Fibroblast of lung (primary cell): ENCODE measurements around the gene MTA1. TPM values are rescaled to one million over a fixed set of nuclear protein-coding genes. Genes with fewer than 3 reads are reported as not detected.

Source experiments
- DNase-seq, 2 donors: peaks; one replicate each; pipeline versions ENCODE4 v3.0.0 to v3.0.0-alpha.2; 2010; ENCODE audit warnings: low read depth in 2 of 2
- H2AFZ ChIP-seq: 2 replicates; pipeline ENCODE4 v1.5.1; 2012; ENCODE audit warnings: low read length, control low read depth, inconsistent platforms
- H3K27ac ChIP-seq: 2 replicates; pipeline ENCODE4 v1.5.1; 2011; ENCODE audit warnings: low read length, control low read depth; ENCODE audit not compliant: insufficient read depth
- H3K27me3 ChIP-seq: 2 replicates; pipeline ENCODE4 v1.5.1; 2011; ENCODE audit warnings: mild to moderate bottlenecking, low read length; ENCODE audit not compliant: control insufficient read depth, insufficient read depth
- H3K36me3 ChIP-seq: 2 replicates; pipeline ENCODE4 v1.5.1; 2011; ENCODE audit warnings: low read length; ENCODE audit not compliant: control insufficient read depth, insufficient read depth
- H3K4me1 ChIP-seq: 2 replicates; pipeline ENCODE4 v1.5.1; 2011; ENCODE audit warnings: low read length; ENCODE audit not compliant: control insufficient read depth, insufficient read depth; ENCODE audit errors: extremely low read depth
- H3K4me2 ChIP-seq: 2 replicates; pipeline ENCODE4 v1.5.1; 2011; ENCODE audit warnings: low read length, control low read depth; ENCODE audit not compliant: insufficient read depth; ENCODE audit errors: extremely low read depth
- H3K4me3 ChIP-seq, 4 experiments: fragments of 200-600 bp in 1 of 4; sonication (generic) in 1 of 4; replicated peaks in 1 of 4; 2 replicates each; pipeline ENCODE4 v1.5.1; 2011 to 2016; ENCODE audit warnings: low read length in 4 of 4, low read depth in 3 of 4, mild to moderate bottlenecking in 3 of 4, control low read depth in 2 of 4, inconsistent platforms in 1 of 4, mixed read lengths in 1 of 4; ENCODE audit not compliant: insufficient read depth in 1 of 4; ENCODE audit errors: control extremely low read depth in 1 of 4
- H3K79me2 ChIP-seq: 2 replicates; pipeline ENCODE4 v1.5.1; 2012; ENCODE audit warnings: mild to moderate bottlenecking, low read length, inconsistent platforms; ENCODE audit not compliant: control insufficient read depth, insufficient read depth
- H3K9ac ChIP-seq: 2 replicates; pipeline ENCODE4 v1.5.1; 2011; ENCODE audit warnings: mild to moderate bottlenecking, low read length, control low read depth; ENCODE audit not compliant: insufficient read depth
- H3K9me3 ChIP-seq: 2 replicates; pipeline ENCODE4 v1.5.1; 2012; ENCODE audit warnings: low read depth, low read length; ENCODE audit not compliant: control insufficient read depth, insufficient read depth
- H4K20me1 ChIP-seq: 2 replicates; pipeline ENCODE4 v1.5.1; 2011; ENCODE audit warnings: low read length; ENCODE audit not compliant: control insufficient read depth, insufficient read depth; ENCODE audit errors: extremely low read depth
- EZH2 ChIP-seq: IDR thresholded peaks from 2 replicates; pipeline ENCODE4 v1.5.1; 2012; ENCODE audit warnings: low read length, control low read depth, mild to moderate bottlenecking; ENCODE audit errors: missing control alignments
- polyA plus RNA-seq, 2 donors: library from polyadenylated mRNA; depleted of rRNA in 1 of 2; stranded (reverse) in 1 of 2; unstranded in 1 of 2; fragments of >200 nt; gene quantifications; 2 replicates each; pipeline ENCODE4 v1.2.1, GENCODE V29; 2011 to 2012; ENCODE audit warnings: missing spikeins in 1 of 2
- total RNA-seq: library from RNA; depleted of rRNA; stranded (reverse); fragments of >200 nt; gene quantifications from 2 replicates; pipeline ENCODE4 v1.2.1, GENCODE V29; 2014
- TF ChIP-seq, protein P1 (sequence below), 2 donors: IDR thresholded peaks in 1 of 2; conservative IDR thresholded peaks in 1 of 2; 1 replicate in 1 of 2; 2 replicates in 1 of 2; pipeline ENCODE4 v1.5.1; 2011 to 2012; ENCODE audit warnings: low read length in 2 of 2, control low read depth in 1 of 2, inconsistent platforms in 1 of 2, low read depth in 1 of 2, mild to moderate bottlenecking in 1 of 2

The MTA1 gene
- total and polyA plus RNA-seq, 2 donors (not counting 1 experiment from before 2014, with no cell fraction given), result 28.6 to 29.7 TPM

DNA sequence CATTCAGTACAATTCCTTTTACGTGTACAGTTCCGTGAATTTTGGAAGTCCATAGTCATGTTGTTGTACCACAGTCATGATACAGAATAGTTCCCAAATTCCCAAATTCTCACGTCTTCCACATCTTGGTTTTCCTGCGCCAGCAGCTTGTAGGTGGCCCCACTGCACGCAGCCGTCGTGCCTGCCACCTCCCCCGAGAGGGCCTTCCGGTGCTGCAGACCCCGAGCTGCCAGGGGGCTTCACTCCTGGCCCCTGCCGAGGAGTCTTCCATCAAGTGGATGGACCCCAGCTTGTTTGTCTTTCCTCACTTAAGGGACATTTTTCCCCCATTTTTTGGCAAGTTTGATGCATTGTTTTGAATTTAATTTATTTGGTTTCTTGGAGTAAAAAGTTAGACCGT lies 16.8 kb downstream of the MTA1 start:
- Histone ChIP-seq H3K27me3 (no peaks in the 10 kb centered on the region), H3K9me3 (no peaks in the 10 kb centered on the region), H3K4me2 (no peak overlapping the region), H3K4me3 (no peak overlapping the region), H3K4me1 (no peaks in the 10 kb centered on the region), H3K79me2 (peaks cover 67% of the 10 kb centered on the region), H4K20me1 (no peaks in the 10 kb centered on the region), H3K27ac (no peak overlapping the region), H3K9ac (no peak overlapping the region), H2AFZ (no peak overlapping the region), H3K36me3 (peaks cover 6% of the 10 kb centered on the region)
- no peak for DNase-seq
- TF ChIP-seq, protein P1, sequence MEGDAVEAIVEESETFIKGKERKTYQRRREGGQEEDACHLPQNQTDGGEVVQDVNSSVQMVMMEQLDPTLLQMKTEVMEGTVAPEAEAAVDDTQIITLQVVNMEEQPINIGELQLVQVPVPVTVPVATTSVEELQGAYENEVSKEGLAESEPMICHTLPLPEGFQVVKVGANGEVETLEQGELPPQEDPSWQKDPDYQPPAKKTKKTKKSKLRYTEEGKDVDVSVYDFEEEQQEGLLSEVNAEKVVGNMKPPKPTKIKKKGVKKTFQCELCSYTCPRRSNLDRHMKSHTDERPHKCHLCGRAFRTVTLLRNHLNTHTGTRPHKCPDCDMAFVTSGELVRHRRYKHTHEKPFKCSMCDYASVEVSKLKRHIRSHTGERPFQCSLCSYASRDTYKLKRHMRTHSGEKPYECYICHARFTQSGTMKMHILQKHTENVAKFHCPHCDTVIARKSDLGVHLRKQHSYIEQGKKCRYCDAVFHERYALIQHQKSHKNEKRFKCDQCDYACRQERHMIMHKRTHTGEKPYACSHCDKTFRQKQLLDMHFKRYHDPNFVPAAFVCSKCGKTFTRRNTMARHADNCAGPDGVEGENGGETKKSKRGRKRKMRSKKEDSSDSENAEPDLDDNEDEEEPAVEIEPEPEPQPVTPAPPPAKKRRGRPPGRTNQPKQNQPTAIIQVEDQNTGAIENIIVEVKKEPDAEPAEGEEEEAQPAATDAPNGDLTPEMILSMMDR (conservative IDR thresholded peaks at IDR 0.05 in 1 of 2, IDR thresholded peaks at IDR 0.05 in 1 of 2; ENCODE audit: low read depth in 1 of 2, low read length in 2 of 2), result no peak
- TF ChIP-seq EZH2, result no peak

DNA sequence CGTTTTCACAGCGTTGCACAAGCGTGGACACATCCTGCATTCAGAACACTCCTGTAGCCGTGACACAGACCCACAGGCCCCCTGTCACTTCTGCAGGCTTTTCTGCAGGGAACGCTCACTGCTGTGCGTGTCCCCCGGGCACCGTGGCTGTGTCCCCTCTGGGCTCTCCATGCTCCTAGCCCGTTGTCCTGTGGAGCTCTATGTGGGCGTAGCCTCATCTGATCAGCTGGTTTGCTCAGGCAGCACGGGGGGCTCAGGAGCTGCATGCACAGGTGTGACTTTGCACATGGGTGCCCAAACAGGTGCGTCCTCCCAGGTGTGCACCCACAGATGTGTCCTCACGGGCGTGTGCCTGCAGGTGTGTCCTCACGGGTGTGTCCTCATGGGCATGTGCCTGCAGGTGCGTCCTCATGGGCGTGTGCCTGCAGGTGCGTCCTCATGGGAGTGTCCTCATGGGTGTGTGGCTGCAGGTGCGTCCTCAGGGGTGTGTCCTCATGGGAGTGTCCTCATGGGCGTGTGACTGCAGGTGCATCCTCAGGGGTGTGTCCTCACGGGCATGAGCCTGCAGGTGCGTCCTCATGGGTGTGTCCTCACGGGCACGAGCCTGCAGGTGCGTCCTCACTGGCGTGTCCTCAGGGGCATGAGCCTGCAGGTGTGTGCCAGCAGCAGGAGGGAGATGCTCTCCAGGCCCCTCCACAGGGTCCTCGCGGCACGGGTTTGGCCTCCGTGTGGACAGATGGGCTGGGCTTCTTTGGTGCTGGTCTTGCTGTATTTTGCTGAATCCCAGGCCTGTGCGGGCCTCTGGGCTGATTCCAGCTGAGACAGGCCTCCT lies 17.5 kb downstream of the MTA1 start:
- Histone ChIP-seq H3K4me3 (no peak overlapping the region), H3K79me2 (peaks cover 61% of the 10 kb centered on the region), H3K27ac (no peak overlapping the region), H4K20me1 (no peaks in the 10 kb centered on the region), H3K4me2 (no peak overlapping the region), H3K9me3 (no peaks in the 10 kb centered on the region), H2AFZ (no peak overlapping the region), H3K27me3 (no peaks in the 10 kb centered on the region), H3K9ac (no peak overlapping the region), H3K4me1 (no peaks in the 10 kb centered on the region), H3K36me3 (peaks cover 6% of the 10 kb centered on the region)
- DNase-seq, result no peak
- no peak for TF ChIP-seq EZH2
- TF ChIP-seq, protein P1 (conservative IDR thresholded peaks at IDR 0.05 in 1 of 2, IDR thresholded peaks at IDR 0.05 in 1 of 2; ENCODE audit: low read depth in 1 of 2, low read length in 2 of 2), result no peak

DNA sequence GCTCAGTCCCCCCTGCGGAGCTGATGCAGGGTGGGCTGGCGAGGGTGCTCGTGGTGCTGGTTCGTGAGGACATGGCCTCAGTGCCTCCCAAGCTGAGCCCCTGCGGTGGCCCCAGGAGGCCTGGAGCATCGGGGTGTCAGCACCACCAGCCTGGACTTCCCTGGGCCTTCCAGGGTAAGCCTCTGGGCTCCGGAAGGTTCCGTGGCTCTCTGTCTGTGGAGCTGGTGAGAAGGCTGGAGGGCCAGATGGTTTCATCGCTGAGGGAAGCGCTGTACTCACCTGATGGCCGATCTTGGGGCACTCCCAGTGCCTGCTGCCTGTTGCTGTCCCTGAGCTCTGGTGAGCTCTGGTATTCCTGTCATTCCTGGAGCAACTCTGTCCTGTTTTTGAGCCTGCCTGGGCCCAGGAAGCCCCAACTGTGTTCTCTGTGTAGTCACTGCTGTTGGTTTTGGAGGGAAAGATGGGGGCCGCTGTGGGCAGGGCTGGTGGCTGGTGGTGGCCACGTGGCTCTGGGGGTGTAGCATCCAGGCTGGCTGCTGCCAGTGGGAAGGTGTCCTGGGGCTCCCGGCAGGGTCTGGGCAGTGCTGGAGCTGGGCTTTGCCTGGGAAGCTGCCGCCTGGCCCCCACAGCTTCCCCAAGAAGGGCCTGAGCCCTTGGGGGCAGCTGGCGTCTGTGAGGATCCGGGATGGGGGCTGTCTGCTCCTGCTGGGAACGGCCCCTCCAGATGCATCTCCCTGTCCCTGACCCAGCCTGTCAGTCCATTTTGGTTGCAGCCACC lies 18.3 kb downstream of the MTA1 start:
- Histone ChIP-seq H3K9ac (no peak overlapping the region), H3K36me3 (peaks cover 6% of the 10 kb centered on the region), H3K4me3 (no peak overlapping the region), H3K27ac (no peak overlapping the region), H3K4me2 (no peak overlapping the region), H3K9me3 (no peaks in the 10 kb centered on the region), H4K20me1 (no peaks in the 10 kb centered on the region), H3K79me2 (peaks cover 56% of the 10 kb centered on the region), H3K4me1 (no peaks in the 10 kb centered on the region), H2AFZ (no peak overlapping the region), H3K27me3 (no peaks in the 10 kb centered on the region)
- TF ChIP-seq EZH2, result no peak
- TF ChIP-seq, protein P1 (conservative IDR thresholded peaks at IDR 0.05 in 1 of 2, IDR thresholded peaks at IDR 0.05 in 1 of 2; ENCODE audit: low read depth in 1 of 2, low read length in 2 of 2), result no peak
- no peak for DNase-seq
